Karpas-422 (cell line): ENCODE measurements around the gene CAV2. TPM values are rescaled to one million over a fixed set of nuclear protein-coding genes. Genes with fewer than 3 reads are reported as not detected.
"Not testable (repeated sequence)": the region's sequence is repeated elsewhere in the genome, so short reads cannot be mapped to it uniquely, and the experiment has no call there.

Experiments used
- DNase-seq: peaks from one replicate; pipeline ENCODE4 v3.0.0-alpha.2; 2015
- H2AFZ ChIP-seq: fragments of 200-600 bp; sonication (generic); 2 replicates; pipeline ENCODE4 v1.6.1; 2014; ENCODE audit warnings: antibody characterized with exemption, low read length, mixed read lengths
- H3K27ac ChIP-seq: fragments of 200-600 bp; sonication (generic); 2 replicates; pipeline ENCODE4 v1.5.1; 2014; ENCODE audit warnings: mild to moderate bottlenecking, low read length, moderate library complexity
- H3K27me3 ChIP-seq: fragments of 200-600 bp; sonication (generic); 2 replicates; pipeline ENCODE4 v1.6.1; 2014; ENCODE audit warnings: low read length, mixed read lengths
- H3K36me3 ChIP-seq: fragments of 200-600 bp; sonication (generic); 2 replicates; pipeline ENCODE4 v1.6.1; 2014; ENCODE audit warnings: low read length, mixed read lengths; ENCODE audit not compliant: insufficient read depth
- H3K4me1 ChIP-seq: fragments of 200-600 bp; sonication (generic); 2 replicates; pipeline ENCODE4 v1.6.1; 2014; ENCODE audit warnings: mild to moderate bottlenecking, low read length, mixed read lengths
- H3K4me2 ChIP-seq: fragments of 200-600 bp; sonication (generic); 2 replicates; pipeline ENCODE4 v1.6.1; 2014; ENCODE audit warnings: low read length, low read depth, mild to moderate bottlenecking; ENCODE audit not compliant: poor library complexity, severe bottlenecking
- H3K4me3 ChIP-seq: fragments of 200-600 bp; sonication (generic); 2 replicates; pipeline ENCODE4 v1.5.1; 2014; ENCODE audit warnings: mild to moderate bottlenecking, antibody characterized with exemption, low read length, mixed read lengths
- H3K79me2 ChIP-seq: fragments of 200-600 bp; sonication (generic); 2 replicates; pipeline ENCODE4 v1.6.1; 2014; ENCODE audit warnings: mild to moderate bottlenecking, low read length, mixed read lengths
- H3K9ac ChIP-seq: fragments of 200-600 bp; sonication (generic); 2 replicates; pipeline ENCODE4 v1.6.0; 2014; ENCODE audit warnings: low read length
- H3K9me2 ChIP-seq: fragments of 200-600 bp; sonication (generic), shearing (Covaris generic); replicated peaks from 2 replicates; pipeline ENCODE4 v1.6.0; 2014; ENCODE audit warnings: mild to moderate bottlenecking, low read length, moderate library complexity; ENCODE audit not compliant: insufficient read depth
- H3K9me3 ChIP-seq: fragments of 300-700, 200-600 bp; sonication (generic); 2 replicates; pipeline ENCODE4 v1.6.1; 2014; ENCODE audit warnings: low read length, mixed read lengths
- H4K20me1 ChIP-seq: fragments of 200-600 bp; sonication (generic); 2 replicates; pipeline ENCODE4 v1.6.1; 2014; ENCODE audit warnings: mild to moderate bottlenecking, antibody characterized with exemption, low read length, low read depth; ENCODE audit not compliant: insufficient read depth
- total RNA-seq: library from RNA; depleted of rRNA; stranded (reverse); fragments of >200 nt; shearing (Covaris generic); gene quantifications from 2 replicates; pipeline ENCODE4 v1.2.3, GENCODE V29; 2014; ENCODE audit warnings: low replicate concordance

The CAV2 gene
- total RNA-seq, 1 experiment from 2014 or later = 1.2 TPM

- no peak overlapping the region for H3K27ac ChIP-seq
- no peak overlapping the region for H3K9ac ChIP-seq
- H3K9me3 ChIP-seq = no peaks in the 10 kb centered on the region
- no peaks in the 10 kb centered on the region for H3K27me3 ChIP-seq
- H3K4me2 ChIP-seq = no peak overlapping the region
- DNase-seq = no peak
- H3K9me2 ChIP-seq = no peaks in the 10 kb centered on the region
- H4K20me1 ChIP-seq = no peaks in the 10 kb centered on the region
- H3K36me3 ChIP-seq = no peaks in the 10 kb centered on the region
- no peaks in the 10 kb centered on the region for H3K4me1 ChIP-seq
- no peak overlapping the region for H2AFZ ChIP-seq
- no peaks in the 10 kb centered on the region for H3K79me2 ChIP-seq
- no peak overlapping the region for H3K4me3 ChIP-seq
Observed at GRCh38 chr7:116464375-116464774, 35.2 kb upstream of the CAV2 start.

- Histone ChIP-seq H3K79me2 (no peaks in the 10 kb centered on the region), H3K9me3 (no peaks in the 10 kb centered on the region), H3K27me3 (no peaks in the 10 kb centered on the region), H3K4me2 (no peak overlapping the region), H3K9ac (no peak overlapping the region), H3K4me3 (no peak overlapping the region), H2AFZ (no peak overlapping the region), H3K9me2 (no peaks in the 10 kb centered on the region), H3K27ac (no peak overlapping the region), H3K36me3 (no peaks in the 10 kb centered on the region), H3K4me1 (no peaks in the 10 kb centered on the region), H4K20me1 (no peaks in the 10 kb centered on the region)
- no peak for DNase-seq
Observed at GRCh38 chr7:116465125-116465524, 34.4 kb upstream of the CAV2 start.

GRCh38 chr7:116468534-116468933 is 31.0 kb upstream of the CAV2 start:
- Histone ChIP-seq H3K36me3 (no peaks in the 10 kb centered on the region), H3K4me2 (no peak overlapping the region), H3K9me2 (no peaks in the 10 kb centered on the region), H3K9me3 (no peaks in the 10 kb centered on the region), H3K4me1 (no peaks in the 10 kb centered on the region), H2AFZ (no peak overlapping the region), H3K79me2 (no peaks in the 10 kb centered on the region), H3K27ac (no peak overlapping the region), H4K20me1 (no peaks in the 10 kb centered on the region), H3K9ac (no peak overlapping the region), H3K4me3 (no peak overlapping the region), H3K27me3 (no peaks in the 10 kb centered on the region)
- no peak for DNase-seq

GRCh38 chr7:116477625-116478024 is 21.9 kb upstream of the CAV2 start:
- no peak overlapping the region for H3K27ac ChIP-seq
- H3K79me2 ChIP-seq = no peaks in the 10 kb centered on the region
- no peaks in the 10 kb centered on the region for H3K27me3 ChIP-seq
- no peak overlapping the region for H3K4me3 ChIP-seq
- no peaks in the 10 kb centered on the region for H3K9me3 ChIP-seq
- H3K4me2 ChIP-seq = no peak overlapping the region
- no peak overlapping the region for H3K9ac ChIP-seq
- DNase-seq = peak; percentile 7
- 0 out of 2 replicates have a peak, but pooled peaks cover 3% of the 10 kb centered on the region for H3K9me2 ChIP-seq
- H3K36me3 ChIP-seq = no peaks in the 10 kb centered on the region
- H3K4me1 ChIP-seq = no peaks in the 10 kb centered on the region
- no peaks in the 10 kb centered on the region for H4K20me1 ChIP-seq
- no peak overlapping the region for H2AFZ ChIP-seq

GRCh38 chr7:116478834-116479233 is 20.7 kb upstream of the CAV2 start:
- H2AFZ ChIP-seq = no peak overlapping the region
- H3K36me3 ChIP-seq = no peaks in the 10 kb centered on the region
- no peaks in the 10 kb centered on the region for H4K20me1 ChIP-seq
- no peak overlapping the region for H3K4me3 ChIP-seq
- no peaks in the 10 kb centered on the region for H3K79me2 ChIP-seq
- no peaks in the 10 kb centered on the region for H3K27me3 ChIP-seq
- DNase-seq = peak; percentile 29
- no peak overlapping the region for H3K27ac ChIP-seq
- H3K9me2 ChIP-seq = 0 out of 2 replicates have a peak, but pooled peaks cover 3% of the 10 kb centered on the region
- H3K9ac ChIP-seq = no peak overlapping the region
- H3K4me1 ChIP-seq = no peaks in the 10 kb centered on the region
- no peaks in the 10 kb centered on the region for H3K9me3 ChIP-seq
- no peak overlapping the region for H3K4me2 ChIP-seq

- H3K27ac ChIP-seq = no peak overlapping the region
- no peak overlapping the region for H3K4me3 ChIP-seq
- H3K9ac ChIP-seq = no peak overlapping the region
- no peaks in the 10 kb centered on the region for H3K9me2 ChIP-seq
- H2AFZ ChIP-seq = no peak overlapping the region
- H3K36me3 ChIP-seq = no peaks in the 10 kb centered on the region
- H4K20me1 ChIP-seq = no peaks in the 10 kb centered on the region
- no peaks in the 10 kb centered on the region for H3K27me3 ChIP-seq
- H3K9me3 ChIP-seq = no peaks in the 10 kb centered on the region
- H3K4me1 ChIP-seq = no peaks in the 10 kb centered on the region
- DNase-seq = peak; percentile 15
- no peaks in the 10 kb centered on the region for H3K79me2 ChIP-seq
- no peak overlapping the region for H3K4me2 ChIP-seq
Observed at GRCh38 chr7:116483271-116483942, 16.1 kb upstream of the CAV2 start.

- H3K27ac ChIP-seq, H3K4me1 ChIP-seq, H3K79me2 ChIP-seq, H4K20me1 ChIP-seq, H3K9me3 ChIP-seq, H3K4me2 ChIP-seq, H2AFZ ChIP-seq, H3K9me2 ChIP-seq, DNase-seq, H3K36me3 ChIP-seq, H3K27me3 ChIP-seq, H3K4me3 ChIP-seq, H3K9ac ChIP-seq: not testable (repeated sequence)
Observed at GRCh38 chr7:116484389-116484788, 15.1 kb upstream of the CAV2 start.

GRCh38 chr7:116487907-116488521 is 11.5 kb upstream of the CAV2 start:
- no peaks in the 10 kb centered on the region for H4K20me1 ChIP-seq
- DNase-seq = no peak

More at GRCh38 chr7:116487907-116488521, 11.5 kb upstream of the CAV2 start:
- no peak overlapping the region for H3K9ac ChIP-seq
- no peaks in the 10 kb centered on the region for H3K79me2 ChIP-seq
- H2AFZ ChIP-seq = no peak overlapping the region
- H3K36me3 ChIP-seq = no peaks in the 10 kb centered on the region
- H3K27ac ChIP-seq = no peak overlapping the region
- no peaks in the 10 kb centered on the region for H3K9me2 ChIP-seq
- no peaks in the 10 kb centered on the region for H3K9me3 ChIP-seq
- no peak overlapping the region for H3K4me2 ChIP-seq
- no peaks in the 10 kb centered on the region for H3K27me3 ChIP-seq
- no peaks in the 10 kb centered on the region for H3K4me1 ChIP-seq
- H3K4me3 ChIP-seq = no peak overlapping the region
